IPS-NIHi11 (cell line): ENCODE results near the gene IFITM2.
"Not testable (repeated sequence)": the region's sequence is repeated elsewhere in the genome, so short reads cannot be mapped to it uniquely, and the experiment has no call there.

Experiments
- DNase-seq: peaks from one replicate; pipeline ENCODE4 v3.0.0; 2012; ENCODE audit warnings: mixed read lengths, low spot score

The IFITM2 gene

DNA sequence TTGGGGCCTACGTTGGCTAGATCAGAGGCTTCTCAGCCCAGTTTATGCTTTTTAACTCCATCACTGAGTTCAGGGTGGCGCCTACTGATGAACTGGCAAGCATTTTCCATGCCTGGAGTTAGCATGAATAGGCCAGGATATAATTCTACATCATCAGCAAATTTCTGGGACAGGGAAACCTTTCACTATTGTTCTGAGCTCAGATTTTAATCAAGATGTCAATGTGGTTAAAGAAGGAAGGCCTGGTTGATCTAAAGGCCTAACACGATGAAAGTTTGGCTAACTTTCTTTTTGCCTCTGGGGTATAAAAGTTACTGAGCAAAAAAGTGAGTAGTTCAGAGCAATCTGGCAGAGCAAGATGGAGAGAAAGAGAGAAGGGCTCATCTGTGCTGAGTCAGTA is 34.7 kb downstream of the IFITM2 start:
- no peak for DNase-seq

DNA sequence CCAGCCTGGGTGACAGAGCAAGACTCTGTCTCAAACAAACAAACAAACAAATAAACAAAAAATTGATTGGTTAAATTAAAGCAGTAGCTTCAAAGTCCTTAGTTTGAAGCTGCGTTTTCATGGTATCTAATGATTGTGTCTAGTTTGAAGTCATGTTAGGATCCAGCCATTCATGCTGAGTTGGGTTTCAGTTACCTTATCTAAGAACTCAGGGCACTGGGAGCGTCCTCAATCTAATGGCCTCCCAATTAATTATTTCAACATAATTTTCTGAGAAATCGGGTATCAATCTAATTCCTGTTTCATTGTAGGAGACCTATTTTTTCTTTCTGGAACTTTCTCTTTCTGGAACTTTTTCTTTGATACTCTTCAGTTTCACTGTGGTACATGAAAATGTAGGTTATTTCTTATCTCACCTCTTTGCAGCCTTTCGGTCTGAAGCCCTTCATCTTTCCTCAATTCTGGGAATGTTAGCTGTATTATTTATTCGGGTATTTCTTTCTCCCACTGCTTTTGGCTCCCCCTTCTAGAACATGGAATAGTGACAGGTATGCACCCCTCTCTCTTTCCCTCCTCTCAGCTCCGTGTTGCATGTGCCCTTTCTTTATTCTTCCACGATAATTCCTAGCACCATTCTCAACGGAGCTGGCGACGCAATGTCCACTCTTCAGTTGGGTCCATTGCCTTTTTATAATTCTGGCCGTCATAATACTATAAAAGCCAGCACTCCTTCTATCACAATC is 37.4 kb downstream of the IFITM2 start:
- DNase-seq = no peak

DNA sequence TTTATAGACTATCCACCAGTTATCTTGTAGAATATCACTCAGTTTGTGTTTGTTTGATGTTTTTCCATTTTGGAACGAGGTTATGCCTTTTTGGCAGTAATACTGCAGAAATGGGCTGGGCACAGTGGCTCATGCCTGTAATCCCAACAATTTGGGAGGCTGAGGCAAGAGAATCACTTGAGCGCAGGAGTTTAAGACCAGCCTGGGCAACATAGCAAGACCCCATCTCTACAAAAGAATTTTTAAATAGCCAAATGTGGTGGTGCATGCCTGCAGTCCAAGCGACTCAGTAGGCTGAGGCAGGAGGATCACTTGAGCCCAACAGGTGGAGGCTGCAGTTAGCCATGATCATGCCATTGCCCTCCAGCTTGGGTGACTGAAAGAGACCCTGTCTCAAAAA is 38.9 kb downstream of the IFITM2 start:
- DNase-seq = no peak

DNA sequence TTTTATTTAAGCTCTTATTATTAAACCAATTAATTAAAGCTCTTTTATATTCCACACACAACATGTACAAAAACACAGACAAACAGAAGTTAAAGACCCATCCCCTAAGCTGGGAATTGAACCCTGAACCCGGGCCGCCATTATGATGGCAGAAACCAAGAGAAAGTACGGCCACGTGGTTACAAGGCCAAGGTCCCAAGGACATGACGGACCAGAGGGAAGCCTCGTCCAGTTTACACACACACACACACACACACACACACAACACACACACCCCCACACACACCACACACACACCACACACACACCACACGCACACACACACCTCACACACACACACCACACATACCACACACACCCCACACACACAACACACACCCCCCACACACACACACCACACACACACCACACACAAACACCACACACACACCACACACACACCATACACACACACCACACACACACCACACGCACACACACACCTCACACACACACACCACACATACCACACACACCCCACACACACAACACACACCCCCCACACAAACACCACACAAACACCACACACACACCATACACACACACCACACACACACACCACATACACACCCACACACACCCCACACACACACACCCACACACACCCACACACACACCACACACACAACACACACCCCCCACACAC is 41.8 kb downstream of the IFITM2 start:
- not testable (repeated sequence) for DNase-seq

- DNase-seq = not testable (repeated sequence)
Observed at GRCh38 chr11:350033-350722, 42.6 kb downstream of the IFITM2 start.

DNA sequence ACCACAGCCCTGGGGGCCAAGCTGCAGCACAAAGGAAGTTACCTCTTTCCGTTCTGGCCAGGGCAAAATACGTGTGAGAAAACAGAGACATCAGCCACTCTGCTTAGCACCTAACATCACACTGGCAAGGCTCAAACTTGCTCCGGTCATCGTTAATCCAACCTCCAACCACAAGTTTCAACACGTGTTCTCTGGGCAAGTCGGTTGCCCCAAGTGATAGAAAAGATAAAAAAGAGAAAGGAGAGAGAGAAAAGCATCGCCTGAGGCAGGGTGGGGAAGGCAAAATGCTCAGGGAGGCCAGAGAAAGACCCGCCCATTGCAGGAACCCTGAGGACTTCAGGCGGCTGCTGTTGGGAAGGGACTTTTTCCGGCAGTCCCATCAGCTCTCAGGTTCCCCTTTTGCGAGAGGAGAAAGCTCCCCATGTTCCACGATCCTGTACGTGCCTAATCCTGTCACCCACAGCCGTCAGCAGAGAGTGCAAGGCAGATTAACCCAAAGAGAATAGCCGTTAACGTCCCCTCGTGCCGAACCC is 43.2 kb downstream of the IFITM2 start:
- DNase-seq = no peak

DNA sequence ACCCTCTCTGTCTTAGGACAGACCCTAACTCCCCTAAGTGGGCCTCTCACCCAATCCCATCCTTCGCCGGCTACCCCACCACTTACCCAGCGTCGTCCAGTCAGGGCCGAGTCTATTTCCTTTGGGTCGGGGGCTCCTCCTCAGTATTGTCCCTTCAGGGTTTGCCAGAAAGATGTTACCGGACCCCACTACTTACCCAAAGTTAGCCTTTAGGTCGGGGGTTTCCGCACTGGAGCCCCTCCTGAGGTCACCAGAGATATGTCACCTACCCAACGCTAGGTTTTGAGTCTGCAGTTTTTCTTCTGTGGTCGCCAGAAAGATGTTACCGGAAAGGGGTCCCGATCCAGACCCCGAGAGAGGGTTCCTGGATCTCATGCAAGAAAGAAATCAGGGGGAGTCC is 43.8 kb downstream of the IFITM2 start:
- DNase-seq = no peak

DNA sequence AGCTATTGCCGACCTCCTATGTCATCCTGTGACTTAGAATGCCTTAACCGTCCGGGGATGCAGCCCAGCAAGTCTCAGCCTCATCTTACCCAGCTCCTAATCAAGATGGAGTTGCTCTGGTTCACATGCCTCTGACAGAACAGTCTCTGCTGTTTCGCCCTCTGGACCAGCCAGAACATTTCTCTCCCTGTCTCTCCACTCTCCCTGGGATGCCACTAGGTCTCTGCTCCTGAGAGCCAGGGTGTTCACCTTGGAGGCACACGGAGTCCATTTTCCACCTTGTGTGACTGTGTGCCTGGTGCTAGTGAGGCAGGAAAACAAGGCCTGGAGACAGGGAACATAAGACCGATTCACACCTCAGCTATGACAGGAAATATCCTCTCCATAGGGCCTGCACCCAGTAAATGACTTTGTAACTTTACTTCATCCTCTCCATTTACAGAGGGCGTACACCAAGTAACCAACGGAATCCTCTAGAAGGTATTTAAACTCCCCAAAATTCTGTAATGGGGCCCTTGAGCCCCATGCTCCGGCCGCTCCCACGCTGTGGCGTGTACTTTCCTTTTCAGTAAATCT is 44.9 kb downstream of the IFITM2 start:
- DNase-seq = no peak

DNA sequence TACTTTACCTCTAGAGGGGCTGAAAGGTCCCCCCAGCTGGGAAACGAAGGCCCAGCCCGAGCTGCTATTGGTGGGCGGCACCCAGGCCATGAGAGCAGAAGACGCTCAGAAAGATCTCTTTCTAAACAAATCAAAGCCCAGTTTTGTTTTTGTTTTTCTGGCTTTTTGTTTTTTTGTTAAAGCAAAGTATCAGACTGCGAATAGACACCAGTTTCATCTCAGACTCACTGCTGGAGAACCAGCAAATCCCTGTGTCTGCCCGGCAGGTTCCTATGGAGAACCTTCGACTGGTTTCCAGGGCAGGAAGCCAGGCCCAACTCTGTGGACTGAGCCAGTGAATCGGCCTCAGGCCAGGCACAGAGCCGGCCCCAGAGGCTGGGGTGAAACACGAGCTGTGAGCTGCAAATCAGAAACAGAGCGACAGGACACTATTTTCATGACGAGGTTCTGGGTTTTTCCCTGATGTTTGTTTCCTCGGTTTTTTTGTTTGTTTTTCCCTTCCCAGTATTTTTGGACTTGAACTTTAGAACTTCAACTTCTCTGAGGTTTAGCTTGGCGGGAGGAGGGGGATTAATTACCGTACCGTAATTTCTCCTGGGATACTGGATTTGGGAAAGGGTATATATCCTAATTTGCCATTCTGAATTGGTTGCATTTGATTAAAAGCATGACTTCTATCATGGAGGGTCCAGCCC is 45.7 kb downstream of the IFITM2 start:
- DNase-seq = no peak

DNA sequence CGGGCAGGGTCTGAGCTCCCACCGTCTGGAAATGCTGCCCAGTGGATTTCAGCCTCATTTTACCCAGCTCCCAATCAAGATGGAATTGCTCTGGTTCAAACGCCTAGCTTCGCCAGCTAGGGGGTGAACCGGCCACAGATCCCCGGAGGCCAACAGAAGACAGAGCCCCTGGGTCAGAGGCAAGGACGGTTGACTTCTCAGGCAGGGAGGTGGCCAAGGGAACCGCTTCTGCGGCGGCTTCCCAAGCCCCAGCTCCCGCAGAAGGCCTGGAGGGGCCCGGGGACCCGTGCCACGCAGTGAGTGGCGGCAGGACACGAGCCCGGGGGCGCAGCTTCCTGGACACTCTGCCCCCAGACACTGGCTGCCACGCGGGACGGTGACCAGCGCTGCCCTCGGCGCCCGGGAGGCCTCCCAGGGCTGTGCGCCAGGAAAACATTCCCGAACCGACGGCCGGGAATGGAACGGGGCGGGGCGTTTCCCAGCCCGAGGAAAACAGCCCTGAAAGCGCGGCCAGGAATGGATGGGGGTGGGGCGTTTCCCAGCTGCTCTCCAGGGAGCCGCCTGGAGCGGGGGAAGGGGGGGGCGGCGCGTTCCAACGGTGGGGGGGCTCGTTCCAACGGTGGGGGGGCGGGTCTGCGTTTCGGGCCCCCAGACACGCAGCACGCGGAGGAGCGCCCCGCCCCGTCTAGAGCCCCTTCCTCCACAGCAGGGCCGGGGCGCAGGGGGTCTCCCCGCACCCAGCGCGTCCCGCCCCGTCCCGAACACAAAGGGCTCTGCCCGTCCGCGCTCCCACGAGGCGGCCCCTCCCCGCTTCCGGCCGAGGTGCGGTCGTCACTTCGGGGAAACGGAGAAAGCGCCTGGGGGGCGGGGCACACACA is 48.2 kb downstream of the IFITM2 start:
- DNase-seq = peak; percentile 87

DNA sequence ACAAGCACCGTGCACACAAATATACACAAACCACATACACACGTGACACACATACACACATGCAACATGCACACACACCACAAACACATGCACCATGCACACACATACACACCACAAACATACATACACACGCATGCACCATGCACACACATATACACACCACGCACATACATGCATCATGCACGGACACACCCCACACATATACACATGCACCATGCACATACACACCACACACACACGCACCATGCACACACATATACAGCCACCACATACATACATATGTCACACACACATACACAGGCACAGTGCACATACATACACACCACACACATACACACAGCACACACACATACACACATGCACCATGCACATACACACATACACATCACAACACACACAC is 49.0 kb downstream of the IFITM2 start:
- DNase-seq = no peak

GRCh38 chr11:357582-357981 is 50.0 kb downstream of the IFITM2 start:
- DNase-seq = no peak

DNA sequence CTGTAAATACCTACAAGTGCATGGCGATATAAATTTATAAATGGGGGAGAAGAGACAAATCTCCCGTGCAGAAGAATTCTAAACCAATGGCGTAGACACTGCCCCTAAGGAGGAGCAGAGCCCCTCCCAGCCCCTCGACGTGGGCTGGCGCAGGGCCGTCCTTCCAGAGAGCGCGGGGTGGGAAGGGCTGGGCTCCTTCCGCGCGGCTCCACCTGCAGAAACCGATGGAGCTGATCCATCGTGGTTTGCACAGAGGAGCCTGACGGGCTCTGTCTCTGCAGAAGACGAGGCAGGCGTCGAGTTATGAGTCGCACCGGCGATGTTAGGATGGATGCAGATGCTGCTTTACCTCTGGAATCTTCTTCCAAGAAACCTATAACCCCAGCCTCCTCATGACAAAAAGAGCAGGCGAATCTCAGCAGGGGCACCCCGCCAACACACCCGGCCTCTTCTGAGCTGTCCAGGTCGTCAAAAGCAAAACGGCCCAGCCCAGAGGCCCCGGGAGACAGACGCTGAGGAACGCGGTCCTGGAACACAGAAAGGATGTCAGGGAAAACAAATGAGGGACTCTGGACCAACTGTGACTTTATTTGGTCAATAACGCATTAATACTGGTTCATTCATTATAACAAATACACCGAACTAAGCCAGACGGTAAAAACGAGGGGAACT is 50.6 kb downstream of the IFITM2 start:
- DNase-seq = no peak
